ENCODE data around the gene CACNA1G.
A peak's percentile ranks its signal among the peaks of the same experiment; 100 is the strongest.

CACNA1G gene

DNA sequence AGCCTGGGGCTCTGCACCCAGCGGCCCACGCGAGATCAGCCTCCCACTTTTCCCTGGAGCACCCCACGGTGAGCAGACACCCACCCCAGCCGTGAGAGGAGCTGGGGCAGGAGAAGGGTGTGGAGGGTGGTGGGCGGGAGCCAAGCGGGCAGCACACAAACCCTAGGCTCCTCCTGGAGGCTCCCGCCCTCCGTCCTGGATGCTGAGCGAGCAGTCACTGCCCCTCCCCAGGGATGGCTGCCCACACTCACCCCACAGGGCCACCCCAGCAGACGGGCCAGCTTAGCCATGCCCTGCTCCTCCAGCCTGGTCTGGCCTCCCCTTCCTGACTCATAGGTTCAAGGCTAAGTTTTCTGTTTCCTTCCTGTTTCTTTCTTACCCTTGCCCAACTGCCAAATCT, 58.4 kb downstream of the CACNA1G start:
- TF ChIP-seq EZH2 (IDR thresholded peaks at IDR 0.05; ENCODE audit: borderline replicate concordance, low read depth, low read length, severe bottlenecking), result no peak
- TF ChIP-seq, protein P1, sequence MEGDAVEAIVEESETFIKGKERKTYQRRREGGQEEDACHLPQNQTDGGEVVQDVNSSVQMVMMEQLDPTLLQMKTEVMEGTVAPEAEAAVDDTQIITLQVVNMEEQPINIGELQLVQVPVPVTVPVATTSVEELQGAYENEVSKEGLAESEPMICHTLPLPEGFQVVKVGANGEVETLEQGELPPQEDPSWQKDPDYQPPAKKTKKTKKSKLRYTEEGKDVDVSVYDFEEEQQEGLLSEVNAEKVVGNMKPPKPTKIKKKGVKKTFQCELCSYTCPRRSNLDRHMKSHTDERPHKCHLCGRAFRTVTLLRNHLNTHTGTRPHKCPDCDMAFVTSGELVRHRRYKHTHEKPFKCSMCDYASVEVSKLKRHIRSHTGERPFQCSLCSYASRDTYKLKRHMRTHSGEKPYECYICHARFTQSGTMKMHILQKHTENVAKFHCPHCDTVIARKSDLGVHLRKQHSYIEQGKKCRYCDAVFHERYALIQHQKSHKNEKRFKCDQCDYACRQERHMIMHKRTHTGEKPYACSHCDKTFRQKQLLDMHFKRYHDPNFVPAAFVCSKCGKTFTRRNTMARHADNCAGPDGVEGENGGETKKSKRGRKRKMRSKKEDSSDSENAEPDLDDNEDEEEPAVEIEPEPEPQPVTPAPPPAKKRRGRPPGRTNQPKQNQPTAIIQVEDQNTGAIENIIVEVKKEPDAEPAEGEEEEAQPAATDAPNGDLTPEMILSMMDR (IDR thresholded peaks at IDR 0.05; ENCODE audit: borderline replicate concordance, extremely low read depth, low read length, poor library complexity, severe bottlenecking), result no peak
- no peak for ATAC-seq (ENCODE audit: insufficient read depth, low read depth)
- Histone ChIP-seq H3K9me3 (ENCODE audit: insufficient read depth, low read length, severe bottlenecking) (no peaks in the 10 kb centered on the region), H4K20me1 (ENCODE audit: insufficient read depth, low read length) (peaks cover 7% of the 10 kb centered on the region; the same call in 1 of the 2 replicates), H3K4me1 (ENCODE audit: insufficient read depth, low read length) (no peaks in the 10 kb centered on the region), H3K27ac (ENCODE audit: low read length) (no peak overlapping the region), H3K27me3 (ENCODE audit: insufficient read depth, low read length, poor library complexity) (no peaks in the 10 kb centered on the region), H2AFZ (ENCODE audit: low read depth, low read length) (no peak overlapping the region), H3K4me3 (ENCODE audit: low read depth in 1 of 2, low read length in 2 of 2) (no peak overlapping the region), H3K4me2 (ENCODE audit: insufficient read depth, low read length) (no peak overlapping the region), H3K79me2 (ENCODE audit: insufficient read depth, low read length) (no peaks in the 10 kb centered on the region), H3K9ac (ENCODE audit: low read depth, low read length) (no peak overlapping the region), H3K36me3 (ENCODE audit: insufficient read depth, low read length) (no peaks in the 10 kb centered on the region)
- DNase-seq, result no peak

DNA sequence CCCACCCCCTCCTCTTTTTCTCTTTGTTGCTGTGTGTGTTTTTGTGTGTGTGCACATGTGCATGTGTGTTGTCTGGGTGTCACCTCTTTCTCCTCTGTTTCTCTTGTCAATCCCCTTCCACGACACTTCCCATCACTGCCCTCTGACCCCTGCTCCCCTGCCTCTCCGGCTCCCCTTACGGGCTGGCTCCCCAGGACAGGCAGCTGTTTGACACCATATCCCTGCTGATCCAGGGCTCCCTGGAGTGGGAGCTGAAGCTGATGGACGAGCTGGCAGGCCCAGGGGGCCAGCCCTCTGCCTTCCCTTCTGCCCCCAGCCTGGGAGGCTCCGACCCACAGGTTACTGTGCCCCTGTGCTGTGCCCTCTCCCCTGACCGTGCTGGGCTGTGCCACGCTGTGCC, 59.0 kb downstream of the CACNA1G start:
- no peak overlapping the region for H3K9ac ChIP-seq (ENCODE audit: low read depth, low read length)
- H3K27me3 ChIP-seq (ENCODE audit: insufficient read depth, low read length, poor library complexity), result no peaks in the 10 kb centered on the region
- no peak overlapping the region for H3K4me2 ChIP-seq (ENCODE audit: insufficient read depth, low read length)
- H3K27ac ChIP-seq (ENCODE audit: low read length), result no peak overlapping the region
- ATAC-seq (ENCODE audit: insufficient read depth, low read depth) (no peak), DNase-seq (no peak)
- H3K4me1 ChIP-seq (ENCODE audit: insufficient read depth, low read length), result no peaks in the 10 kb centered on the region
- no peaks in the 10 kb centered on the region for H3K36me3 ChIP-seq (ENCODE audit: insufficient read depth, low read length)
- H3K9me3 ChIP-seq (ENCODE audit: insufficient read depth, low read length, severe bottlenecking), result no peaks in the 10 kb centered on the region
- H3K79me2 ChIP-seq (ENCODE audit: insufficient read depth, low read length), result no peaks in the 10 kb centered on the region
- peaks cover 7% of the 10 kb centered on the region; the same call in 1 of the 2 replicates for H4K20me1 ChIP-seq (ENCODE audit: insufficient read depth, low read length)
- no peak overlapping the region for H3K4me3 ChIP-seq (ENCODE audit: low read depth in 1 of 2, low read length in 2 of 2)
- TF ChIP-seq EZH2 (IDR thresholded peaks at IDR 0.05; ENCODE audit: borderline replicate concordance, low read depth, low read length, severe bottlenecking), result no peak
- TF ChIP-seq, protein P1 (IDR thresholded peaks at IDR 0.05; ENCODE audit: borderline replicate concordance, extremely low read depth, low read length, poor library complexity, severe bottlenecking), result no peak
- H2AFZ ChIP-seq (ENCODE audit: low read depth, low read length), result no peak overlapping the region

DNA sequence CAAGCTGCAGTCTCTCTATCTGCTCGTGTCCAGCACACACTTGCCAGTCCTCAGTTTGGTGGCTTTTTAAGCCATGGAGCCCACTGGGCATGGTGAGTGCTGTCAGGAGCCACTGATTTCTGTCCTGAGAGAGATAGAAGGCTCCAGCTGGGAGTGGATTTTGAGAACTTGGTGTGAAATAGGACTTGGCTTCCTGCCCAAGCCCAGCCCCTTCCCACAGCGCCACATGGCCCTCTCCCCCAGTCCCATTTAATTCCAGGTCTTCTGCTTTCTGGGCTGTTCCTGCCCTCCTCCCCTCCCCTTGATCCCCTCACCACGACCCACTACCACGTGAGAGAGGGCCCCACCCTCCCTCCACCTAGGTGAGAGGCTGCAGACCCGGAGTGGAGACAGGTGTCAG, 59.7 kb downstream of the CACNA1G start:
- H3K27me3 ChIP-seq (ENCODE audit: insufficient read depth, low read length, poor library complexity), result no peaks in the 10 kb centered on the region
- no peaks in the 10 kb centered on the region for H3K36me3 ChIP-seq (ENCODE audit: insufficient read depth, low read length)
- no peak overlapping the region for H3K27ac ChIP-seq (ENCODE audit: low read length)
- TF ChIP-seq, protein P1 (IDR thresholded peaks at IDR 0.05; ENCODE audit: borderline replicate concordance, extremely low read depth, low read length, poor library complexity, severe bottlenecking), result no peak
- no peak for TF ChIP-seq EZH2 (IDR thresholded peaks at IDR 0.05; ENCODE audit: borderline replicate concordance, low read depth, low read length, severe bottlenecking)
- H3K79me2 ChIP-seq (ENCODE audit: insufficient read depth, low read length), result no peaks in the 10 kb centered on the region
- ATAC-seq (ENCODE audit: insufficient read depth, low read depth), result no peak
- no peak overlapping the region for H3K9ac ChIP-seq (ENCODE audit: low read depth, low read length)
- no peak for DNase-seq
- no peaks in the 10 kb centered on the region for H3K9me3 ChIP-seq (ENCODE audit: insufficient read depth, low read length, severe bottlenecking)
- peaks cover 7% of the 10 kb centered on the region; the same call in 1 of the 2 replicates for H4K20me1 ChIP-seq (ENCODE audit: insufficient read depth, low read length)
- no peak overlapping the region for H3K4me3 ChIP-seq (ENCODE audit: low read depth in 1 of 2, low read length in 2 of 2)
- no peak overlapping the region for H2AFZ ChIP-seq (ENCODE audit: low read depth, low read length)
- no peak overlapping the region for H3K4me2 ChIP-seq (ENCODE audit: insufficient read depth, low read length)
- H3K4me1 ChIP-seq (ENCODE audit: insufficient read depth, low read length), result no peaks in the 10 kb centered on the region

DNA sequence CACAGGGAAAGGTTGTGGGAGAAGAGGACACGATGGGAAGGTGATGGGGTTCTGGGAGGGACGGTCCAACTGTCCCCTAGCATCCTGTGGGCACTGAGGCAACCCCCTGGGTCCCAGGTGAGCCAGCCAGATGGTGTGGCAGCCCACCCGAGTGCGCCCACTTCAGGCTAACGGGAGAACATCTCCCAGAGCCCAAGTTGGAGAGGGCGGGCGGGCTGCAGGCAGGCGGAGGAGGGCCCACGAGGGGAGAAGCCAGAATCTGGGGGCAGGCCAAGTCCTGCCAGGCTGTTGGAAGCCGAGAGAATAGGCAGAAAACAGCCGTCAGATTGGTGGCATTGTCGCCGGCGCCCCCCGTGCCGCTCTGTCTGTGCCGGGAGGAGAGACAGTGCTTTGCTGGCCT, 60.3 kb downstream of the CACNA1G start:
- Histone ChIP-seq H3K4me3 (ENCODE audit: low read depth in 1 of 2, low read length in 2 of 2) (no peak overlapping the region), H3K4me1 (ENCODE audit: insufficient read depth, low read length) (no peaks in the 10 kb centered on the region), H2AFZ (ENCODE audit: low read depth, low read length) (no peak overlapping the region), H3K4me2 (ENCODE audit: insufficient read depth, low read length) (no peak overlapping the region), H3K9ac (ENCODE audit: low read depth, low read length) (no peak overlapping the region), H3K36me3 (ENCODE audit: insufficient read depth, low read length) (no peaks in the 10 kb centered on the region), H3K27ac (ENCODE audit: low read length) (no peak overlapping the region), H3K79me2 (ENCODE audit: insufficient read depth, low read length) (no peaks in the 10 kb centered on the region), H4K20me1 (ENCODE audit: insufficient read depth, low read length) (peaks cover 7% of the 10 kb centered on the region; the same call in 1 of the 2 replicates), H3K27me3 (ENCODE audit: insufficient read depth, low read length, poor library complexity) (no peaks in the 10 kb centered on the region), H3K9me3 (ENCODE audit: insufficient read depth, low read length, severe bottlenecking) (no peaks in the 10 kb centered on the region)
- ATAC-seq (ENCODE audit: insufficient read depth, low read depth) (no peak), DNase-seq (no peak)
- TF ChIP-seq EZH2 (IDR thresholded peaks at IDR 0.05; ENCODE audit: borderline replicate concordance, low read depth, low read length, severe bottlenecking), result no peak
- TF ChIP-seq, protein P1 (IDR thresholded peaks at IDR 0.05; ENCODE audit: borderline replicate concordance, extremely low read depth, low read length, poor library complexity, severe bottlenecking), result peak; percentile 34
